COR-L47 (cell line): ENCODE measurements around the gene CNPY1.
"Not testable (repeated sequence)": the region's sequence is repeated elsewhere in the genome, so short reads cannot be mapped to it uniquely, and the experiment has no call there.

Experiments used
- DNase-seq: peaks from one replicate; lab custom pipeline; 2025; lab: John Stamatoyannopoulos, UW

CNPY1 gene

GRCh38 chr7:155546449-155546848 lies at the start of gene CNPY1:
Gene CNPY1, minus strand, starts transcription at chr7:155546559. Its CDS starts 630 bp downstream, at chr7:155545929.
- DNase-seq, result not testable (repeated sequence)

GRCh38 chr7:155594961-155595366 lies 48.6 kb upstream of the CNPY1 start:
- DNase-seq, result no peak

- no peak for DNase-seq
Measured at GRCh38 chr7:155594163-155594732, 47.9 kb upstream of the CNPY1 start.

- no peak for DNase-seq
Measured at GRCh38 chr7:155593461-155594162, 47.3 kb upstream of the CNPY1 start.

- no peak for DNase-seq
Measured at GRCh38 chr7:155591055-155591775, 44.9 kb upstream of the CNPY1 start.

GRCh38 chr7:155590215-155591018 lies 44.1 kb upstream of the CNPY1 start:
- peak; percentile 94 for DNase-seq

- DNase-seq, result no peak
Measured at GRCh38 chr7:155589001-155589980, 42.9 kb upstream of the CNPY1 start.

GRCh38 chr7:155588468-155588998 lies 42.2 kb upstream of the CNPY1 start:
- no peak for DNase-seq

GRCh38 chr7:155587486-155587885 lies 41.1 kb upstream of the CNPY1 start:
- DNase-seq, result no peak

- DNase-seq, result no peak
Measured at GRCh38 chr7:155586843-155587440, 40.6 kb upstream of the CNPY1 start.

GRCh38 chr7:155585951-155586350 lies 39.6 kb upstream of the CNPY1 start:
- no peak for DNase-seq

- DNase-seq, result no peak
Measured at GRCh38 chr7:155585532-155585895, 39.2 kb upstream of the CNPY1 start.

- DNase-seq, result no peak
Measured at GRCh38 chr7:155584763-155585531, 38.6 kb upstream of the CNPY1 start.

- DNase-seq, result no peak
Measured at GRCh38 chr7:155584261-155584660, 37.9 kb upstream of the CNPY1 start.

- no peak for DNase-seq
Measured at GRCh38 chr7:155583636-155584035, 37.3 kb upstream of the CNPY1 start.

GRCh38 chr7:155581954-155582353 lies 35.6 kb upstream of the CNPY1 start:
- no peak for DNase-seq

GRCh38 chr7:155581107-155581830 lies 34.9 kb upstream of the CNPY1 start:
- no peak for DNase-seq

GRCh38 chr7:155580367-155580766 lies 34.0 kb upstream of the CNPY1 start:
- no peak for DNase-seq

- no peak for DNase-seq
Measured at GRCh38 chr7:155579565-155579964, 33.2 kb upstream of the CNPY1 start.
